NCI-H82 treated with DMSO at 0.1 percent for 48 hours (cell line): ENCODE data around the gene FCRL6.

Experiments
- DNase-seq: peaks from one replicate; lab custom pipeline; 2025; ENCODE audit not compliant: unreplicated experiment; lab: John Stamatoyannopoulos, UW

FCRL6 gene, protein sequence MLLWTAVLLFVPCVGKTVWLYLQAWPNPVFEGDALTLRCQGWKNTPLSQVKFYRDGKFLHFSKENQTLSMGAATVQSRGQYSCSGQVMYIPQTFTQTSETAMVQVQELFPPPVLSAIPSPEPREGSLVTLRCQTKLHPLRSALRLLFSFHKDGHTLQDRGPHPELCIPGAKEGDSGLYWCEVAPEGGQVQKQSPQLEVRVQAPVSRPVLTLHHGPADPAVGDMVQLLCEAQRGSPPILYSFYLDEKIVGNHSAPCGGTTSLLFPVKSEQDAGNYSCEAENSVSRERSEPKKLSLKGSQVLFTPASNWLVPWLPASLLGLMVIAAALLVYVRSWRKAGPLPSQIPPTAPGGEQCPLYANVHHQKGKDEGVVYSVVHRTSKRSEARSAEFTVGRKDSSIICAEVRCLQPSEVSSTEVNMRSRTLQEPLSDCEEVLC

DNA sequence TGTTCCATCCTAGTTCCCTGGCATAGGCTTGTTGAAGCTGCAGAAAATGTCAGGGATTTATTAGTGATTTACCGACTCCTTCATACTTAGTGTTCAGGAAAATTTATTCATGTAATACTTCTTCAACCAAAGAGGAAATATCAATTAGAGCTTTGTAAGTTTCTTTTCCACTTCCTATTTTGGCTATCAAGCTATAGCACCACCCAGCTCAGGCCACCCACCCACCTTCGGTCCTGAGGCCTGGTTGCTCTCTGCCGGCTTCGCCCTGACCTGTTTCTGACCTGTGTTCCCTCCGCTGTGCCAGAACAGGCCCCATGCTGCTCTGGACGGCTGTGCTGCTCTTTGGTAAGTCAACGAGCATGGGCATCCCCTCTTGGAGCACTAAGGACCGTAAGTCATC, at the start of gene FCRL6:
Gene FCRL6, plus strand, starts transcription at position 250 of the 400 bp plus-strand sequence. Its CDS starts 65 bp downstream, at position 315.
- no peak for DNase-seq

GRCh38 chr1:159753386-159753785, 48.8 kb upstream of the FCRL6 start:
- DNase-seq: no peak

DNA sequence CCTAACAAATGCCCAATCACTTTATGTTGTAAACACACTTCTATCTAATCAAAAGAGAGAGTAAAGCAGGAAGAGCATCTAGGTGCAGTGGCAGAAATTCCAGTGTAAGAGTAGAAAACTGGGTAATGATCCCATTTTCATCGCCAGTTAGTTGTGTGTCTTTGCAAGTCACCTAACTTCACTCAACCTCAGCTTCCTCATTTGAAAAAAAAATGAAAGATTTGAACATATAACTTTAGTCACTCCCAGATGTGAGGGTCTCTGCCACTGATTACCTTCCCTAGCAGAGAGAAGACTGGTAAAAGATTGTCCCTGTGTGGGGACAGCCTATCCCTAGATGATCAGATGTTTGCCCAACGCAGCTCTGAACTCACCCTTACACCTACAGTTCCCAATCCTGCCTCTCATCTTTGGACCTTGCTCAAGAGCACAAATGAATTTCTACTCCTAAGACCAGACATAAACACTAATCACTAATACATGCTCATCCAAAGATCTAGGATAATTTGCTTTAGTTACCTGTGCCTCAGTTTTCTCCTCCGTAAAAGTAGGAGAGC, 46.6 kb upstream of the FCRL6 start:
- no peak for DNase-seq

DNA sequence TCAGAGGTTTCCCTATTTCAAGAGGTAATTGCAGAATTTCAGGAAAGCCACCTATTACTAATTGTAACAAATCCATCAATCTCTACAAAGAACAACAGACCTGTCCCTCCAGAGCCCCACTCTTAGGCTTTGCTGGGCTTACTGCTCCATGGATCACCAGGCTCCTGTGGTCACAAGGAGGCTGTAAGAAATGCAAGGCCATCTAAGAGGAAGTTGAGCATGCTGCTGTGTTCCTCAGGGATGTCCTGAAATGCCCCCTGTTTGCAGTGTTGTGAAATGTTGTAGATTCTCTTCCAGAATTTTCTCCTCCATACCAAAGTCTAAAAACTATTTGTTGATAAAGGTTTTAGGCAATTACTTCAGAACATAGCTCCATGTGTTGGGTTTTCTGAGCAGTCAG, 45.8 kb upstream of the FCRL6 start:
- no peak for DNase-seq

DNA sequence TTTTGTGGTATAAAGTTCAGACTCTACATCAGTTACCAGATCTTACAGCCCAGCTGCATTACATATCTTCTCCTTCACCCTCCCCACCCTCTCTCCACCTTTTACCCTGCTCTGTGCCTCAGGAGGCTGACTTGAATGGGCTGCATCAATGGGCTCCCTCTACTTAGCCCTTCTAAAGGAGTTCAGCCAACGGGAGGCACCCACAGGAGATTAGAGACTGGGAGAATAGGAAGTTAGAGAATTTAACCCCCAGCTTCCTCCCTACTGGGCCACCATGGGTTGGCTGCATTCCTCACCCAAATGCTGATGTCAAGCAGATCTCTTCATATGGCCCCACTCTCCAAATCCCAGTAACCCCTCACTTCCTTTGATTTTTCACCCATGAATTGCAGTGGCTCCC, 38.5 kb upstream of the FCRL6 start:
- no peak for DNase-seq

DNA sequence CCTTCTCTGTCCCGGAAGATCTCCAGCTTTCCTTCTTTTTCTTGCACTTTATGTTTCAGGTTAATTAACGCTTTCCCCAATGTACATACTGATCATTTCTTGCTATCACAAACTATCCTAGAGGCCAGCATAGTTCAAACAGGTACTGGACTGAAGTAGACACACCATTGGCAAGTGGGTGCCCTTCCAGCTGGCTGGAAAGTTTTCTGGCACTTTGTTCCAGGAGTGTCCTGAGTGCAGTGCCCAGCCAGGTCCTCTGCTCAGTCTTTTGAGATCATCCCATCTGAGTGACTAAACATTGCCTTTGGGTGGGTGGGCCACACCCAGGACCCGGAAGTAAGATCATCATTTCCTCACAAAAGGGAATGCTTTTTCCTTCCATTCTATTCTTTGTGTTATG, 36.4 kb upstream of the FCRL6 start:
- no peak for DNase-seq

DNA sequence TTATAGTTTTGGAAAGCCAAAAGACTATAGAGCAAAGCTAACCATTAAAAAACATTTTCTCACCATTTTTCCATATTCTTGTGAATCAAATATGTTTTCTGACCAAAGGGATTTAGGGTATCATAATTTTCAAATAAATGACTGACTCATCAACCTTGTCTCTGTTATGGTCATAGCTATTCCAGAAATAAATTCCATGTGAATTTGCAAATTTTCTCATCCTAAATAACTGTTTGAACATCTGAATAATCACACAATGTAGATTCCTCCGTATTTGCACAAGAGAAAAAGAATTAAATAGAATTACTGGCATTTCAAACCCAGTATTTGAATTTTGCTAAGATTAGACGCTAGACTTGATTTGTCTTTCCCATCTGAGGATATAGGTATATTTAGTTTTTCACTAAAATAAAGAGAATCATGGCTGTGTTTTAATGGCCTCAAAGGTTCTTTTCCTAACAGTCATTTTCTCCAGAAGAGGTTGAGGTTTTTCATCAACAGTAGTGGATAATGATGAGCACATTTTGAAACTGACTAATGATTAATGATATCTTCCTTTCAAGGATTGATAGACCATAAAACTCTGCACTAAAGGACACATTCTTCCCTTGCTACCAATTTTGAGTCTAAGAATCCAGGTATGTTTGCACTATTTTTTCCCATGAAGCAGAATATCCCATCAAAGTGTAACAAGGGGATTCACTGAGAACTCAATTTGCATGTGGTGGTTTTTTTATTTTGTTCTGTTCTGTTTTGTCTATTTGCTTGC, 30.8 kb upstream of the FCRL6 start:
- no peak for DNase-seq

DNA sequence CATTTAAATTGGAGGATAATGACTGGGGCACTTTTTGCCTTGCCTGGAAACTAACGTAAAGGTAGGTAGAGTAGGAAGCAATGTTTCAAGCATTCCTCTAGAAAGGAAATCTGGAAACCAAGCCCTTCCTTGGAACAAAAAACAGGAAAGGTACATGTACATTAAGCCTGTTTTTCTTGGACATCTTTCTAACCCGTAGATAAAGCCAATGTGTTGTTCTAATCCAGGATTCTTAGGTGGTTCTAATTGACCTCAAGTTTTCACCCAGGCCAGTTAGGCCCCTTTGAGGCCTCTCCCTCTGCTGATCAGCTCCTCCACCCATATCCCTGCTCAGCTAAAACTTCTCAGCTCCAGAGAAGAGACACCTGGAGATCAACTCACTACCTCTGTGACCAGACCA, 27.7 kb upstream of the FCRL6 start:
- DNase-seq: no peak

DNA sequence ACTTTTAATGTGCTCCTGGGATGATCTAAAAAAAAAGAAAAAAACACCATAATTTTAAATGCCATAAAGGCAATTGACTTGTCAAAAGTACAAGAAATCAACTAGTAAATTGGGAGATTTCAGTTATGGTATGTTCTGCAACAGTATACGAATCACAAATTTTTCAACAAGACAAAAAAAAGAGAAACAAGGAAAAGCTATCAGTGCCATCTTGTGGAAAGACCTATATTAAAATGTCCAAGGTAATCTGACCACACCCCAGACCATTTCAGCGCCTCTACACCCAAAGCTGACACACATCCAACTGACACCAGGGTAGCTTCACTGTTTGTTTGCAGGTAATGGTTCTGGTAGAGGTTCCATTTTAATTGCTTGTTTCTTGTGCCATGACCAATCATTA, 26.4 kb upstream of the FCRL6 start:
- no peak for DNase-seq

GRCh38 chr1:159778266-159778665, 23.9 kb upstream of the FCRL6 start:
- no peak for DNase-seq

DNA sequence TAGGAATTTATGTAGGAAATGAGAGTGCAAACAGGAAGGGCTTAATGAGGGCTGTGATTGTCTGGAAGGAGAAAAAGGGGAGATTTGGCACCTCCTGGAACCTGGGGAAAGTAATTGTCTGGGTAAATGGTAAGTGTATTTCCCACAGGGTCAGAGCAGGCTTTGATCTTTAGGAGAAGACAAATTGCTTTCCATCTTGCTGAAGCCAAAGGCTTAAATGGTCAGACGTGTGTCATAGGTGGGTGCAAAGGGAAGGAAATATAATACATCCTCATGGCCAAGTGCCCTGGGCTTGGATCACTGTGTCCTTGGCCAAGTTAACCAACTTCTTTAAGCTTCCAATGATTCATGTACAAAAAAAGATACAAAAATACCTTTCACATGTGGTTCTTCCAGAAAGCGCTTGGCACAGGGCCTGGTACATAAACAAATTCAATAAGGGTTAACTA, 22.7 kb upstream of the FCRL6 start:
- no peak for DNase-seq

- DNase-seq: peak; percentile 98
Measured at GRCh38 chr1:159780583-159781582, 21.3 kb upstream of the FCRL6 start, which contains the start of gene DUSP23. DUSP23 (plus strand) TSS chr1:159780962; CDS start chr1:159781101, 139 bp downstream.

GRCh38 chr1:159781992-159782391, 20.2 kb upstream of the FCRL6 start:
- DNase-seq: no peak

- no peak for DNase-seq
Measured at GRCh38 chr1:159783724-159784123, 18.4 kb upstream of the FCRL6 start.

- no peak for DNase-seq
Measured at GRCh38 chr1:159786465-159786864, 15.7 kb upstream of the FCRL6 start.

DNA sequence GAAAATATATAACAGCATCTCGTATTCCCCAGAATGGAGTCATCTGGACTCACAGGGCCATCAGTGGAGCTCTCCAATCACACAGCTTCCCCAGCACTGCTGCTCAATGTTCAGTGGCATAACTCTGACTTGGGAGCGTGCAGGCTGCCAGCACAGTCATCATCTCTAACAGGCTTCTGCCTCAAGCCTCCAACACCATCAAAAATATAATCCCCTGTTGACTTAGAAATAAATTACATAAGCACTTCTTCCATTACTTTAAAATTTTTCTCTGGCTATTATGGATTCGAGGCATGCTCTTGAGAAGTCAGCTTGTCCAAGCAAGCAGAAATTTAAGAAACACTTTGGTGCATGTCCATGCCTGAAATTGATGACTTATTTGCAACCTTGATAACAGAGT, 15.2 kb upstream of the FCRL6 start:
- DNase-seq: no peak

- no peak for DNase-seq
Measured at GRCh38 chr1:159790237-159790917, 11.8 kb upstream of the FCRL6 start.

DNA sequence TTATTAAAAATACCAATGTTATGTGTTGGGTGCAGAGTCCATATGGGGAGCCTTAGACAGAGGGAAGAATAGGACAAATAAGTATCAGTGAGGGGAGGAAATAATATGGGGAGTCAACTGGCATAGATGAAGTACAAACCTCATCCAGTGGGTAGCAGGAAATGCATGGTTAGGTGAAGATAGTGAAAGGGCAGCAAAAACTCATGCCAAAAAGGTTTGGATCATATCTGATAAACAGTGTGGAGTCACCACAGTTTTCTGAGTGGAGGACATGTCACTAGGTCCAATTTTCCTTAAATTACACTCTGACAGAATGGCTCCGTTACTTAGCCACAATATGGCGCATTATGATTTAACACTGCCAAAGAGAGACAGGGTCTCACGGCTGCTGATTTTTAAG, 11.1 kb upstream of the FCRL6 start:
- DNase-seq: no peak

DNA sequence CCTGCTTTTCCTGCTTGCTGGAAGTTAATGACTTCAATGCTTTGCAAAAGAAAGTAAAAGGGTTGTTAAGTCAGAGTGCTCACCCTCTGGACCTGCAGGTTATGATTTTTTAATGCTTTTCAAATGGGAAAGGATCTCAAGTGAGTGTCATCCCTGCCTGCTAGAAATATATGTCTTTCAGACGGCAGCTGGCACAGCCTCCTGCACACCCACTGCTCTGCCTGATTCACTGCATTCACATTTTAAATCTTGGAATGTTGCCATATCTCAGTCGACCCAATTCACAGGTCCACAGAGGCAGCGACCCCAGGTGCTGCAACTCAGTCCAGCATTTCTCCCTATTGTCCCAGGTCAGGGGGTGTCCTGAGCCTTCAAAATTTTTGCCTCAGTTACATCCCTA, 10.7 kb upstream of the FCRL6 start:
- no peak for DNase-seq

DNA sequence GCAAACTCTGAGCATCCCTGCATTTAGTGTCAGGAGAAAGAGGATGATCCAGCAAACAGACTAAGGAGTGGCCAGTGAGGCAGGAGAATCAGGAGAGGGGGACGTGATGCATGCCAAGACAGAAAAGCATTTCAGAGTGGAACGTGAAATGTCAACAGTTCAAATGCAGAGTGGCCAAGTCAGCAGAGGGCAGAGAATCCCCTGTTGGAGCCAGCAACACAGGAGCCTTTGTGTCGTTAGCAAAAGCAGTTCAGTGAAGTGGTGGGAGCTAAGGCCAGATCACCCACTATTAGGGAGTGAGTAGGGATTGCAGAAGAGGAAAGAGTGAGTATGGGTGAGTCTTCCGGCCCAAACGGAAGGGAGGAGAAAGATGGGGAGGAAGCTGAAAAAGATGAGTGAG, 6.6 kb upstream of the FCRL6 start:
- no peak for DNase-seq
